HEK293 (cell line): Measurements from ENCODE around the gene CCDC136.

Experiments used
- CTCF ChIA-PET: fragments of 350-600 bp; formaldehyde crosslinking; extraction: SDS; loops from one replicate; lab custom pipeline; 2021; ENCODE audit warnings: antibody characterized with exemption; lab: Yijun Ruan, JAX
- POLR2A ChIA-PET: fragments of 300-600 bp; formaldehyde crosslinking; extraction: SDS; loops from one replicate; lab custom pipeline; 2020; ENCODE audit warnings: antibody characterized with exemption, inconsistent platforms; lab: Yijun Ruan, JAX
- H3K27ac ChIP-seq: fragments of 200-500 bp; sonication (Bioruptor generic); 2 replicates; pipeline ENCODE4 v1.5.1; 2014; ENCODE audit warnings: low read depth, low read length, control low read depth, inconsistent platforms; ENCODE audit errors: extremely low read depth
- H3K36me3 ChIP-seq, 2 experiments: fragments of 200-500 bp in 1 of 2; sonication (Bioruptor generic) in 1 of 2; 1 replicate in 1 of 2; 2 replicates in 1 of 2; pipeline ENCODE4 v1.5.1; 2014 to 2017; ENCODE audit warnings: inconsistent platforms in 2 of 2, low read length in 2 of 2; ENCODE audit not compliant: control insufficient read depth in 2 of 2, insufficient read depth in 1 of 2
- H3K4me1 ChIP-seq: fragments of 200-500 bp; sonication (Bioruptor generic); 2 replicates; pipeline ENCODE4 v1.5.1; 2014; ENCODE audit warnings: mild to moderate bottlenecking, low read length, inconsistent platforms; ENCODE audit not compliant: control insufficient read depth, insufficient read depth
- H3K4me3 ChIP-seq: 2 replicates; pipeline ENCODE4 v1.5.1; 2011; ENCODE audit warnings: low read depth, mild to moderate bottlenecking, control low read depth, low read length, moderate library complexity
- H3K9me3 ChIP-seq: fragments of 200-500 bp; sonication (Bioruptor generic); 2 replicates; pipeline ENCODE4 v1.5.1; 2014; ENCODE audit warnings: low read depth, low read length, inconsistent platforms; ENCODE audit not compliant: control insufficient read depth, insufficient read depth
- IKZF3 ChIP-seq: fragments of 450-650 bp; IDR thresholded peaks from 2 replicates; pipeline ENCODE4 v1.5.0; 2018; ENCODE audit warnings: missing biosample characterization, mild to moderate bottlenecking, missing genetic modification characterization, moderate library complexity
- KLF1 ChIP-seq: fragments of 450-650 bp; formaldehyde crosslinking; IDR thresholded peaks from 2 replicates; pipeline ENCODE4 v1.5.1; 2016; ENCODE audit warnings: missing biosample characterization, missing genetic modification characterization
- KLF9 ChIP-seq: fragments of 450-650 bp; formaldehyde crosslinking; IDR thresholded peaks from 2 replicates; pipeline ENCODE4 v1.5.1; 2016; ENCODE audit warnings: missing biosample characterization, missing genetic modification characterization, low read depth
- OSR2 ChIP-seq: fragments of 450-650 bp; formaldehyde crosslinking; IDR thresholded peaks from 2 replicates; pipeline ENCODE4 v1.5.1; 2016; ENCODE audit warnings: missing biosample characterization, missing genetic modification characterization
- ZNF132 ChIP-seq: fragments of 450-650 bp; formaldehyde crosslinking; IDR thresholded peaks from 2 replicates; pipeline ENCODE4 v1.5.1; 2017; ENCODE audit warnings: missing biosample characterization, missing genetic modification characterization, borderline replicate concordance
- ZNF155 ChIP-seq: fragments of 450-650 bp; formaldehyde crosslinking; IDR thresholded peaks from 2 replicates; pipeline ENCODE4 v1.5.1; 2016; ENCODE audit warnings: missing biosample characterization, missing genetic modification characterization
- ZNF16 ChIP-seq: fragments of 450-650 bp; formaldehyde crosslinking; IDR thresholded peaks from 2 replicates; pipeline ENCODE4 v1.5.1; 2016; ENCODE audit warnings: low read depth, missing biosample characterization, missing genetic modification characterization
- ZNF211 ChIP-seq: fragments of 450-650 bp; formaldehyde crosslinking; IDR thresholded peaks from 2 replicates; pipeline ENCODE4 v1.5.1; 2016; ENCODE audit warnings: low read depth, missing biosample characterization, missing genetic modification characterization
- ZNF223 ChIP-seq: fragments of 450-650 bp; formaldehyde crosslinking; IDR thresholded peaks from 2 replicates; pipeline ENCODE4 v1.5.1; 2016; ENCODE audit warnings: missing biosample characterization, missing genetic modification characterization
- ZNF274 ChIP-seq, 2 experiments: fragments of 200-500 bp in 1 of 2; fragments of 450-650 bp in 1 of 2; sonication (Bioruptor generic) in 1 of 2; formaldehyde crosslinking in 1 of 2; IDR thresholded peaks; 2 replicates each; pipeline versions ENCODE4 v1.5.1 to v1.6.1; 2014 to 2016; ENCODE audit warnings: borderline replicate concordance in 1 of 2, inconsistent platforms in 1 of 2, low read length in 1 of 2, missing biosample characterization in 1 of 2, missing genetic modification characterization in 1 of 2
- ZNF391 ChIP-seq: fragments of 450-650 bp; formaldehyde crosslinking; IDR thresholded peaks from 2 replicates; pipeline ENCODE4 v1.5.1; 2016; ENCODE audit warnings: low read depth, missing biosample characterization, missing genetic modification characterization, borderline replicate concordance
- ZNF48 ChIP-seq: fragments of 450-650 bp; formaldehyde crosslinking; IDR thresholded peaks from 2 replicates; pipeline ENCODE4 v1.5.1; 2016; ENCODE audit warnings: missing biosample characterization, missing genetic modification characterization
- ZNF521 ChIP-seq: fragments of 450-650 bp; formaldehyde crosslinking; IDR thresholded peaks from 2 replicates; pipeline ENCODE4 v1.5.1; 2017; ENCODE audit warnings: missing biosample characterization, mild to moderate bottlenecking, missing genetic modification characterization
- ZNF544 ChIP-seq: fragments of 450-650 bp; formaldehyde crosslinking; IDR thresholded peaks from 2 replicates; pipeline ENCODE4 v1.5.0; 2017; ENCODE audit warnings: missing biosample characterization, missing genetic modification characterization
- ZNF585B ChIP-seq: fragments of 450-650 bp; formaldehyde crosslinking; IDR thresholded peaks from 2 replicates; pipeline ENCODE4 v1.5.1; 2016; ENCODE audit warnings: missing biosample characterization, missing genetic modification characterization
- ZNF626 ChIP-seq: fragments of 450-650 bp; sonication (Bioruptor Pico); formaldehyde crosslinking; IDR thresholded peaks from 2 replicates; pipeline ENCODE4 v1.5.1; 2018; ENCODE audit warnings: missing biosample characterization, missing genetic modification characterization, inconsistent platforms
- ZNF629 ChIP-seq: fragments of 450-650 bp; formaldehyde crosslinking; IDR thresholded peaks from 2 replicates; pipeline ENCODE4 v1.5.1; 2017; ENCODE audit warnings: missing biosample characterization, missing genetic modification characterization
- ZNF791 ChIP-seq: fragments of 450-650 bp; formaldehyde crosslinking; IDR thresholded peaks from 2 replicates; pipeline ENCODE4 v1.5.1; 2016; ENCODE audit warnings: missing biosample characterization, missing genetic modification characterization
- ZSCAN23 ChIP-seq: fragments of 450-650 bp; formaldehyde crosslinking; IDR thresholded peaks from 2 replicates; pipeline ENCODE4 v1.5.1; 2016; ENCODE audit warnings: missing biosample characterization, missing genetic modification characterization
- TF ChIP-seq, protein P1 (sequence below): fragments of 450-650 bp; formaldehyde crosslinking; IDR thresholded peaks from 2 replicates; pipeline ENCODE4 v1.5.1; 2016; ENCODE audit warnings: missing biosample characterization, missing genetic modification characterization
- TF ChIP-seq, protein P2 (sequence below): fragments of 450-650 bp; formaldehyde crosslinking; IDR thresholded peaks from 2 replicates; pipeline ENCODE4 v1.5.1; 2016; ENCODE audit warnings: missing biosample characterization, missing genetic modification characterization
- TF ChIP-seq, protein P3 (sequence below): fragments of 450-650 bp; formaldehyde crosslinking; IDR thresholded peaks from 2 replicates; pipeline ENCODE4 v1.5.0; 2017; ENCODE audit warnings: missing biosample characterization, missing genetic modification characterization, borderline replicate concordance
- TF ChIP-seq, protein P4 (sequence below): fragments of 450-650 bp; formaldehyde crosslinking; IDR thresholded peaks from 2 replicates; pipeline ENCODE4 v1.5.1; 2016; ENCODE audit warnings: missing biosample characterization, missing genetic modification characterization, borderline replicate concordance
- TF ChIP-seq, protein P5 (sequence below): fragments of 450-650 bp; formaldehyde crosslinking; IDR thresholded peaks from 2 replicates; pipeline ENCODE4 v1.5.1; 2016; ENCODE audit warnings: missing biosample characterization, missing genetic modification characterization

CCDC136 gene

DNA sequence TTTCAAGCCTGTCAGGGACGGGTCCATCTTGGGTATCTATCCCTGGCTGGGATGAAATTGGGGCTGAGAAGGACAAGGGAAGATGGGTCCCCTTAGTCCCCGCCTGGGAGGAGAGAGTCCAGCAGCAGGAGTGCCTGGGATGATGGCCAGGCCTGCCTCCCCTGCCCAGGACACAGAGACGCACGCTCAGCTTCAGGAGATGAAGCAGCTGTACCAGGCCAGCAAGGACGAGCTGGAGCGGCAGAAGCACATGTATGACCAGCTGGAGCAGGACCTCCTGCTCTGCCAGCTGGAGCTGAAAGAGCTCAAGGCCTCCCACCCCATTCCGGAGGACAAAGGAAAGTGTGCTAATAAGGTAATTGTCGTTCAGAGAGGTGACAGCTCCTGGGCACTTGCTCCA lies 15.4 kb downstream of the CCDC136 start:
- H3K4me1 ChIP-seq, result no peaks in the 10 kb centered on the region
- peaks cover 8 to 54% of the 10 kb centered on the region in 2 experiments; a peak in 2 of 3 replicates for H3K36me3 ChIP-seq
- no peak overlapping the region for H3K27ac ChIP-seq
- H3K4me3 ChIP-seq, result no peak overlapping the region
- ChIA-PET POLR2A (interaction anchor here (0.9 kb wide), 1 partner anchor 55 kb away, joined by 3 read pairs; the partner anchor contains the start of gene ATP6V1F), CTCF (interaction anchor here (0.5 to 0.7 kb wide), 2 partner anchors 11 to 255 kb away, joined by 3 read pairs; no protein-coding TSS in a partner anchor)
- H3K9me3 ChIP-seq, result no peaks in the 10 kb centered on the region
- TF ChIP-seq, protein P1, sequence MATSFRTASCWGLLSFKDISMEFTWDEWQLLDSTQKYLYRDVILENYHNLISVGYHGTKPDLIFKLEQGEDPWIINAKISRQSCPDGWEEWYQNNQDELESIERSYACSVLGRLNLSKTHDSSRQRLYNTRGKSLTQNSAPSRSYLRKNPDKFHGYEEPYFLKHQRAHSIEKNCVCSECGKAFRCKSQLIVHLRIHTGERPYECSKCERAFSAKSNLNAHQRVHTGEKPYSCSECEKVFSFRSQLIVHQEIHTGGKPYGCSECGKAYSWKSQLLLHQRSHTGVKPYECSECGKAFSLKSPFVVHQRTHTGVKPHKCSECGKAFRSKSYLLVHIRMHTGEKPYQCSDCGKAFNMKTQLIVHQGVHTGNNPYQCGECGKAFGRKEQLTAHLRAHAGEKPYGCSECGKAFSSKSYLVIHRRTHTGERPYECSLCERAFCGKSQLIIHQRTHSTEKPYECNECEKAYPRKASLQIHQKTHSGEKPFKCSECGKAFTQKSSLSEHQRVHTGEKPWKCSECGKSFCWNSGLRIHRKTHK (tag by site-specific recombination), result no peak
- no peak for TF ChIP-seq KLF9 (tag by site-specific recombination)
- TF ChIP-seq ZSCAN23 (tag by site-specific recombination), result no peak
- TF ChIP-seq ZNF521 (tag by site-specific recombination), result no peak
- TF ChIP-seq, all 188 proteins: peak for 0

DNA sequence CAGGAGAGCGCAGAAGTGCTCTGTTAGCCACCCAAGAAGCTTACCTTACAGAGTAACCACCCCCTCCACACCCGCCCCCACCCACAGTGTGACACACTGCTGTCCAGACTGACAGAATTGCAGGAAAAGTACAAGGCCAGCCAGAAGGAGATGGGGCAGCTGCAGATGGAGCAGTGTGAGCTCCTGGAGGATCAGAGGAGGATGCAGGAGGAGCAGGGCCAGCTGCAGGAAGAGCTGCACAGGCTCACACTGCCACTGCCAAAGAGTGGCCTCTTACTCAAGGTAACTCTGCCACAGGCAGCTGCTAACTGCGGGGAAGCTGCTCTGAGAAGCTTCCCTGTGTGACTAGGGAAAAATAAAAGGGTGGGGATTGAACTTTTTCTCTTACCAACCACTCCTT lies 17.6 kb downstream of the CCDC136 start:
- Histone ChIP-seq H3K9me3 (no peaks in the 10 kb centered on the region), H3K4me1 (no peaks in the 10 kb centered on the region), H3K4me3 (no peak overlapping the region), H3K27ac (no peak overlapping the region), H3K36me3 (peaks cover 4 to 52% of the 10 kb centered on the region in 2 experiments; a peak in 1 of 3 replicates)
- TF ChIP-seq ZNF223 (no peak), ZNF585B (tag by site-specific recombination) (no peak), ZNF791 (tag by site-specific recombination) (no peak), IKZF3 (tag by site-specific recombination) (no peak)
- TF ChIP-seq, protein P2, sequence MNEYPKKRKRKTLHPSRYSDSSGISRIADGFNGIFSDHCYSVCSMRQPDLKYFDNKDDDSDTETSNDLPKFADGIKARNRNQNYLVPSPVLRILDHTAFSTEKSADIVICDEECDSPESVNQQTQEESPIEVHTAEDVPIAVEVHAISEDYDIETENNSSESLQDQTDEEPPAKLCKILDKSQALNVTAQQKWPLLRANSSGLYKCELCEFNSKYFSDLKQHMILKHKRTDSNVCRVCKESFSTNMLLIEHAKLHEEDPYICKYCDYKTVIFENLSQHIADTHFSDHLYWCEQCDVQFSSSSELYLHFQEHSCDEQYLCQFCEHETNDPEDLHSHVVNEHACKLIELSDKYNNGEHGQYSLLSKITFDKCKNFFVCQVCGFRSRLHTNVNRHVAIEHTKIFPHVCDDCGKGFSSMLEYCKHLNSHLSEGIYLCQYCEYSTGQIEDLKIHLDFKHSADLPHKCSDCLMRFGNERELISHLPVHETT (tag by site-specific recombination), result no peak
- POLR2A ChIA-PET, result interaction anchor here (0.7 kb wide), 1 partner anchor 76 kb away, joined by 6 read pairs; no protein-coding TSS in a partner anchor
- CTCF ChIA-PET, result interaction anchor here (0.7 to 1.4 kb wide), 2 partner anchors 54 to 385 kb away, joined by 3 read pairs; no protein-coding TSS in a partner anchor

DNA sequence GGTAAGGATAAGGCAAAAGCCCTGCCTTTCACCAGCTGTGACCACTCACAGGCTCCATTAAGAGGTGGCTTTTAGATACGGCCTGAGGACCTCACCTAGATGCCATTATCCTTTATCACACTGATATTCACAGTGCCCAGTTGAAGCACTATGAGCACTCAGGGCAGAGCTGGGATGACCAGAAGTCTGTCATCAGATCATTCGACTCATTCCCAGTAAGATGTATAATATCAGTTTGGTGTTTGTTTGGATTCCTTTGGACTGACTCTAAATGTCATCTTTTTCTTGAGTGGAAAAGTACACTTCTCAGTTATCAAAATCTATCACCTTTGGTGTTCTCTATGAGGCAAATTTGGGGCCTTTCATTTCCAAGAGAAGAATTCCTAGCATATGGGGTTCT lies 18.7 kb downstream of the CCDC136 start:
- ChIA-PET POLR2A (no interaction called here), CTCF (interaction anchor here (1.4 kb wide), 1 partner anchor 53 kb away, joined by 3 read pairs; no protein-coding TSS in a partner anchor)
- no peaks in the 10 kb centered on the region for H3K4me1 ChIP-seq
- H3K9me3 ChIP-seq, result no peaks in the 10 kb centered on the region
- peaks cover under 1 to 41% of the 10 kb centered on the region in 2 experiments; a peak in 1 of 3 replicates for H3K36me3 ChIP-seq
- H3K4me3 ChIP-seq, result no peak overlapping the region
- no peak overlapping the region for H3K27ac ChIP-seq
- TF ChIP-seq ZNF391 (tag by site-specific recombination) (no peak), ZNF155 (no peak), KLF1 (tag by site-specific recombination) (no peak), ZNF211 (tag by site-specific recombination) (no peak), ZSCAN23 (tag by site-specific recombination) (no peak), ZNF626 (tag by site-specific recombination) (no peak), ZNF16 (tag by site-specific recombination) (no peak), ZNF274 (IDR thresholded peaks at IDR 0.05; ENCODE audit: low read length) (no peak), ZNF274 (tag by site-specific recombination; IDR thresholded peaks at IDR 0.05; ENCODE audit: borderline replicate concordance) (no peak), OSR2 (tag by site-specific recombination) (no peak), ZNF132 (no peak), ZNF629 (tag by site-specific recombination) (no peak), ZNF48 (tag by site-specific recombination) (no peak), ZNF544 (tag by site-specific recombination) (no peak)
- TF ChIP-seq, protein P3, sequence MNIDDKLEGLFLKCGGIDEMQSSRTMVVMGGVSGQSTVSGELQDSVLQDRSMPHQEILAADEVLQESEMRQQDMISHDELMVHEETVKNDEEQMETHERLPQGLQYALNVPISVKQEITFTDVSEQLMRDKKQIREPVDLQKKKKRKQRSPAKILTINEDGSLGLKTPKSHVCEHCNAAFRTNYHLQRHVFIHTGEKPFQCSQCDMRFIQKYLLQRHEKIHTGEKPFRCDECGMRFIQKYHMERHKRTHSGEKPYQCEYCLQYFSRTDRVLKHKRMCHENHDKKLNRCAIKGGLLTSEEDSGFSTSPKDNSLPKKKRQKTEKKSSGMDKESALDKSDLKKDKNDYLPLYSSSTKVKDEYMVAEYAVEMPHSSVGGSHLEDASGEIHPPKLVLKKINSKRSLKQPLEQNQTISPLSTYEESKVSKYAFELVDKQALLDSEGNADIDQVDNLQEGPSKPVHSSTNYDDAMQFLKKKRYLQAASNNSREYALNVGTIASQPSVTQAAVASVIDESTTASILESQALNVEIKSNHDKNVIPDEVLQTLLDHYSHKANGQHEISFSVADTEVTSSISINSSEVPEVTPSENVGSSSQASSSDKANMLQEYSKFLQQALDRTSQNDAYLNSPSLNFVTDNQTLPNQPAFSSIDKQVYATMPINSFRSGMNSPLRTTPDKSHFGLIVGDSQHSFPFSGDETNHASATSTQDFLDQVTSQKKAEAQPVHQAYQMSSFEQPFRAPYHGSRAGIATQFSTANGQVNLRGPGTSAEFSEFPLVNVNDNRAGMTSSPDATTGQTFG (tag by site-specific recombination), result no peak
- TF ChIP-seq, protein P4, sequence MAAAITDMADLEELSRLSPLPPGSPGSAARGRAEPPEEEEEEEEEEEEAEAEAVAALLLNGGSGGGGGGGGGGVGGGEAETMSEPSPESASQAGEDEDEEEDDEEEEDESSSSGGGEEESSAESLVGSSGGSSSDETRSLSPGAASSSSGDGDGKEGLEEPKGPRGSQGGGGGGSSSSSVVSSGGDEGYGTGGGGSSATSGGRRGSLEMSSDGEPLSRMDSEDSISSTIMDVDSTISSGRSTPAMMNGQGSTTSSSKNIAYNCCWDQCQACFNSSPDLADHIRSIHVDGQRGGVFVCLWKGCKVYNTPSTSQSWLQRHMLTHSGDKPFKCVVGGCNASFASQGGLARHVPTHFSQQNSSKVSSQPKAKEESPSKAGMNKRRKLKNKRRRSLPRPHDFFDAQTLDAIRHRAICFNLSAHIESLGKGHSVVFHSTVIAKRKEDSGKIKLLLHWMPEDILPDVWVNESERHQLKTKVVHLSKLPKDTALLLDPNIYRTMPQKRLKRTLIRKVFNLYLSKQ, result no peak
- TF ChIP-seq, protein P5, sequence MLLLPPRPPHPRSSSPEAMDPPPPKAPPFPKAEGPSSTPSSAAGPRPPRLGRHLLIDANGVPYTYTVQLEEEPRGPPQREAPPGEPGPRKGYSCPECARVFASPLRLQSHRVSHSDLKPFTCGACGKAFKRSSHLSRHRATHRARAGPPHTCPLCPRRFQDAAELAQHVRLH (tag by site-specific recombination), result no peak
